Activated CD4-positive, alpha-beta T cell treated with anti-CD3 and anti-CD28 coated beads, Interleukin-2, amount 10 ng/mL, durations not matched to agents 24 days and 14 days (primary cell): ENCODE data around the gene MSANTD2. TPM values are rescaled to one million over a fixed set of nuclear protein-coding genes. Genes with fewer than 3 reads are reported as not detected.
A peak's percentile ranks its signal among the peaks of the same experiment; 100 is the strongest.

ENCODE experiments used
- DNase-seq: peaks from one replicate; pipeline ENCODE4 v3.0.0; 2022
- H3K27ac Mint-ChIP-seq: one replicate; pipeline ENCODE4 v1.8.0; 2022; ENCODE audit warnings: mild to moderate bottlenecking, mixed read lengths
- H3K27me3 Mint-ChIP-seq: one replicate; pipeline ENCODE4 v1.8.0; 2022; ENCODE audit warnings: mixed read lengths
- H3K36me3 Mint-ChIP-seq: one replicate; pipeline ENCODE4 v1.8.0; 2022; ENCODE audit warnings: low read depth, mild to moderate bottlenecking, mixed read lengths
- H3K4me1 Mint-ChIP-seq: one replicate; pipeline ENCODE4 v1.8.0; 2021; ENCODE audit warnings: mixed read lengths
- H3K4me3 Mint-ChIP-seq: one replicate; pipeline ENCODE4 v1.8.0; 2022; ENCODE audit warnings: mild to moderate bottlenecking, moderate library complexity, mixed read lengths
- H3K9me3 Mint-ChIP-seq: one replicate; pipeline ENCODE4 v1.8.0; 2021; ENCODE audit warnings: mixed read lengths
- intact Hi-C: fragments of 100-400 bp; cut with micrococcal nuclease; formaldehyde crosslinking; loops from one replicate; pipeline ENCODE4 v1.15.1; 2023
- total RNA-seq: library from RNA; stranded (reverse); gene quantifications from 2 replicates; pipeline ENCODE4 v1.2.3, GENCODE V29; 2022

MSANTD2 gene
- total RNA-seq, 1 donor from 2014 or later: 10.6 TPM

- H3K27ac Mint-ChIP-seq: no peak overlapping the region
- H3K27me3 Mint-ChIP-seq: peaks cover 7% of the 10 kb centered on the region
- no peak for DNase-seq
- no peaks in the 10 kb centered on the region for H3K36me3 Mint-ChIP-seq
- H3K9me3 Mint-ChIP-seq: no peaks in the 10 kb centered on the region
- H3K4me3 Mint-ChIP-seq: no peak overlapping the region
- H3K4me1 Mint-ChIP-seq: peaks cover 32% of the 10 kb centered on the region
- intact Hi-C loops: loop anchor here (5.0 to 10.0 kb wide), 2 partner anchors 202 to 415 kb away; partner anchors contain the start of genes CCDC15 and PKNOX2
Observed at GRCh38 chr11:124749912-124750311, 50.3 kb downstream of the MSANTD2 start.

- peaks cover 34% of the 10 kb centered on the region for H3K4me1 Mint-ChIP-seq
- no peak for DNase-seq
- peak overlapping the region; percentile 5 for H3K4me3 Mint-ChIP-seq
- H3K27me3 Mint-ChIP-seq: peaks cover 13% of the 10 kb centered on the region
- no peaks in the 10 kb centered on the region for H3K9me3 Mint-ChIP-seq
- intact Hi-C loops: loop anchor here (5.0 kb wide), 1 partner anchor 204 kb away; the partner anchor contains the start of gene CCDC15
- H3K27ac Mint-ChIP-seq: no peak overlapping the region
- H3K36me3 Mint-ChIP-seq: no peaks in the 10 kb centered on the region
Observed at GRCh38 chr11:124748481-124749343, 51.5 kb downstream of the MSANTD2 start.

GRCh38 chr11:124748100-124748418, 52.1 kb downstream of the MSANTD2 start:
- intact Hi-C loops: loop anchor here (5.0 kb wide), 1 partner anchor 204 kb away; the partner anchor contains the start of gene CCDC15
- peaks cover 34% of the 10 kb centered on the region for H3K4me1 Mint-ChIP-seq
- H3K4me3 Mint-ChIP-seq: peak overlapping the region; percentile 5
- no peaks in the 10 kb centered on the region for H3K9me3 Mint-ChIP-seq
- no peaks in the 10 kb centered on the region for H3K36me3 Mint-ChIP-seq
- H3K27me3 Mint-ChIP-seq: peaks cover 17% of the 10 kb centered on the region
- DNase-seq: no peak
- no peak overlapping the region for H3K27ac Mint-ChIP-seq

- DNase-seq: no peak
- intact Hi-C loops: loop anchor here (1.0 to 5.0 kb wide), 2 partner anchors 8 to 205 kb away; partner anchors contain the start of genes CCDC15 and NRGN
- H3K27ac Mint-ChIP-seq: no peak overlapping the region
- no peaks in the 10 kb centered on the region for H3K9me3 Mint-ChIP-seq
- no peaks in the 10 kb centered on the region for H3K36me3 Mint-ChIP-seq
- peaks cover 17% of the 10 kb centered on the region for H3K27me3 Mint-ChIP-seq
- peak overlapping the region; percentile 98 for H3K4me3 Mint-ChIP-seq
- H3K4me1 Mint-ChIP-seq: peaks cover 34% of the 10 kb centered on the region
Observed at GRCh38 chr11:124747406-124748099, 52.7 kb downstream of the MSANTD2 start.

GRCh38 chr11:124746621-124747243, 53.5 kb downstream of the MSANTD2 start:
- peak; percentile 92 for DNase-seq
- Mint-ChIP-seq H3K4me1 (peaks cover 34% of the 10 kb centered on the region), H3K27ac (peak overlapping the region; percentile 95), H3K4me3 (peak overlapping the region; percentile 98), H3K27me3 (peaks cover 22% of the 10 kb centered on the region), H3K36me3 (no peaks in the 10 kb centered on the region), H3K9me3 (no peaks in the 10 kb centered on the region)
- intact Hi-C loops: loop anchor here (1.0 to 5.0 kb wide), 5 partner anchors 7 to 206 kb away; partner anchors contain the start of genes CCDC15, MSANTD2, NRGN and SIAE

- intact Hi-C loops: loop anchor here (1.0 to 5.0 kb wide), 4 partner anchors 17 to 206 kb away; partner anchors contain the start of genes CCDC15, MSANTD2, SIAE and SPA17
- H3K4me1 Mint-ChIP-seq: peaks cover 34% of the 10 kb centered on the region
- DNase-seq: peak; percentile 78
- H3K9me3 Mint-ChIP-seq: no peaks in the 10 kb centered on the region
- peaks cover 28% of the 10 kb centered on the region for H3K27me3 Mint-ChIP-seq
- no peaks in the 10 kb centered on the region for H3K36me3 Mint-ChIP-seq
- H3K27ac Mint-ChIP-seq: peak overlapping the region; percentile 95
- peak overlapping the region; percentile 98 for H3K4me3 Mint-ChIP-seq
Observed at GRCh38 chr11:124745835-124746620, 54.2 kb downstream of the MSANTD2 start.

- Mint-ChIP-seq H3K9me3 (no peaks in the 10 kb centered on the region), H3K4me1 (peaks cover 39% of the 10 kb centered on the region), H3K27ac (no peak overlapping the region), H3K4me3 (peak overlapping the region; percentile 67), H3K36me3 (no peaks in the 10 kb centered on the region), H3K27me3 (peaks cover 30% of the 10 kb centered on the region)
- no peak for DNase-seq
- intact Hi-C loops: loop anchor here (5.0 kb wide), 1 partner anchor 207 kb away; the partner anchor contains the start of gene CCDC15
Observed at GRCh38 chr11:124745270-124745834, 54.9 kb downstream of the MSANTD2 start.

GRCh38 chr11:124743050-124743449, 57.2 kb downstream of the MSANTD2 start:
- peaks cover 25% of the 10 kb centered on the region for H3K4me1 Mint-ChIP-seq
- no peaks in the 10 kb centered on the region for H3K9me3 Mint-ChIP-seq
- H3K27ac Mint-ChIP-seq: no peak overlapping the region
- H3K27me3 Mint-ChIP-seq: peaks cover 39% of the 10 kb centered on the region
- no peak for DNase-seq
- intact Hi-C loops: no loop called here
- H3K4me3 Mint-ChIP-seq: no peak overlapping the region
- H3K36me3 Mint-ChIP-seq: no peaks in the 10 kb centered on the region

- Mint-ChIP-seq H3K4me3 (no peak overlapping the region), H3K27ac (no peak overlapping the region), H3K4me1 (peaks cover 25% of the 10 kb centered on the region), H3K36me3 (no peaks in the 10 kb centered on the region), H3K9me3 (no peaks in the 10 kb centered on the region), H3K27me3 (peaks cover 42% of the 10 kb centered on the region)
- intact Hi-C loops: no loop called here
- no peak for DNase-seq
Observed at GRCh38 chr11:124742555-124742954, 57.7 kb downstream of the MSANTD2 start.

- no peaks in the 10 kb centered on the region for H3K9me3 Mint-ChIP-seq
- intact Hi-C loops: no loop called here
- no peak overlapping the region for H3K27ac Mint-ChIP-seq
- no peaks in the 10 kb centered on the region for H3K36me3 Mint-ChIP-seq
- H3K4me3 Mint-ChIP-seq: peak overlapping the region; percentile 79
- peak; percentile 83 for DNase-seq
- peaks cover 15% of the 10 kb centered on the region for H3K4me1 Mint-ChIP-seq
- peaks cover 56% of the 10 kb centered on the region for H3K27me3 Mint-ChIP-seq
Observed at GRCh38 chr11:124740277-124740882, 59.8 kb downstream of the MSANTD2 start.

GRCh38 chr11:124739479-124740276, 60.5 kb downstream of the MSANTD2 start, which contains the start of gene NRGN:
Gene NRGN (plus strand): TSS chr11:124739942. CDS start chr11:124740085, 143 bp downstream.
- Mint-ChIP-seq H3K36me3 (no peaks in the 10 kb centered on the region), H3K4me1 (peaks cover 11% of the 10 kb centered on the region), H3K9me3 (no peaks in the 10 kb centered on the region), H3K27ac (peak within 1 kb of the TSS; percentile 31), H3K4me3 (peak within 1 kb of the TSS; percentile 79), H3K27me3 (peaks cover 56% of the 10 kb centered on the region)
- peak; percentile 95 for DNase-seq
- intact Hi-C loops: loop anchor here (1.0 kb wide), 2 partner anchors 8 to 66 kb away; partner anchors contain the start of genes SIAE and SPA17
